GM12874 (cell line): ENCODE measurements around the gene PDSS1.

ENCODE experiments used
- TF ChIP-seq, protein P1 (sequence below): IDR thresholded peaks from 2 replicates; pipeline ENCODE4 v1.5.1; 2011; ENCODE audit warnings: low read depth, mild to moderate bottlenecking, control low read depth, low read length, moderate library complexity; ENCODE audit not compliant: insufficient read depth

The PDSS1 gene

DNA sequence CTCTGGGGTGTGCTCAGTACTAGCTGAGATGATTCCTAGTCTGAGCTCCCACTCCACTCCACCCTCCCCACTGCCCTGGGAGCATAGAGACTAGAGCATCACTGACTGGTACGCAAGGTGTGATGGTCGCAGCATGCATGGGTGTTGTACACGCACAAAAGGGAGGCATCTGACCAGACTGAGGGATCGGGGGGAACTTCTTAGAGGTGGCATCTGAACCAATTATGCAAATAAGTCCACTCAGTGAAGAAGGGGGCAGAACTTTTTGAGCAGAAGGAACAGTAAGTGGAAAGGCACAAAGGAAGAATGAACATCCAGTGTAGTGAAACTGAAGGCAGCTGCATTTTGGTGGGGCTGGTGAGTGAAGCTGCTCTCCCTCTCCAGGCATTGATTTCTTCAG is 25.5 kb downstream of the PDSS1 start:
- TF ChIP-seq, protein P1, sequence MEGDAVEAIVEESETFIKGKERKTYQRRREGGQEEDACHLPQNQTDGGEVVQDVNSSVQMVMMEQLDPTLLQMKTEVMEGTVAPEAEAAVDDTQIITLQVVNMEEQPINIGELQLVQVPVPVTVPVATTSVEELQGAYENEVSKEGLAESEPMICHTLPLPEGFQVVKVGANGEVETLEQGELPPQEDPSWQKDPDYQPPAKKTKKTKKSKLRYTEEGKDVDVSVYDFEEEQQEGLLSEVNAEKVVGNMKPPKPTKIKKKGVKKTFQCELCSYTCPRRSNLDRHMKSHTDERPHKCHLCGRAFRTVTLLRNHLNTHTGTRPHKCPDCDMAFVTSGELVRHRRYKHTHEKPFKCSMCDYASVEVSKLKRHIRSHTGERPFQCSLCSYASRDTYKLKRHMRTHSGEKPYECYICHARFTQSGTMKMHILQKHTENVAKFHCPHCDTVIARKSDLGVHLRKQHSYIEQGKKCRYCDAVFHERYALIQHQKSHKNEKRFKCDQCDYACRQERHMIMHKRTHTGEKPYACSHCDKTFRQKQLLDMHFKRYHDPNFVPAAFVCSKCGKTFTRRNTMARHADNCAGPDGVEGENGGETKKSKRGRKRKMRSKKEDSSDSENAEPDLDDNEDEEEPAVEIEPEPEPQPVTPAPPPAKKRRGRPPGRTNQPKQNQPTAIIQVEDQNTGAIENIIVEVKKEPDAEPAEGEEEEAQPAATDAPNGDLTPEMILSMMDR, result no peak

DNA sequence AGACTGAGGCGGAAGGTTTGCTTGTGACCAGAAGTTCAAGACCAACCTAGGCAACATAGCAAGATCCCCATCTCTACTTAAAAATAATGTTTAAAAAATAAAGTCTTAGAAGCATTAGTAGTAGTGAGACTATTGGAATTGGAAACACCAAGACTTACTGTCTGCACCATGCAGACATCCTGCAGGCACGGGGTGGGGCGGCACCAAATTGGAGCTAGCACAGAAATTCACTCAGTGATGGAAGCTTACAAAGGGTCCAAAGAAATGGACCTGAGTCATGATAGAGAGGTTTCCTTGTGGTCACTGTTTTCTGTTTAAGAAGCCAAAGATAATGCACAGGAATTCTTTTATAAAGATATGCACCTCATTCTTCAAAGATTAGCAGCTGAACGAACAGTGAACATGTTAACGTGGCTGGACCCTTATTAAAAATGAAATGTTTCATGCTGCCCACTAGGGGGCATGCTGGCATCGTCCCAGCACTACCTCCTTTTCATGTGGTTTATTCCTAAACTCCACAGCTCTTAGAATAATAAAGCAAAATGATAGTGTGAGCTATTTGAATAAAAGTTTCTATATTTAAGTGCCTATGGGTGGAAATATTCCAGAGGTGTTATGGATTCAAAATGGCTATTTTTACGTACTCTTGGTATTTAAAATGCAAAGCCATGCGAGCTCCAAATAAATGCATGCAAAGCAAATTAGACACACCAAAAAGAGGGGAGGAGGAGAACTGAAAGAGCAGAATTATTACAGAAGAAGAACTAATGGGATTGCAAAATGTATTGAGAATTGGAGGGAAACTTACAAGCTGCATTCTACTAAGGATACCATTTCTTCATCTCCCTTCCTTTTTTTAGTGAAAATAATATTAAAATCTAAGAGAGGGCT is 28.6 kb downstream of the PDSS1 start:
- TF ChIP-seq, protein P1, result peak; percentile 60; the same call in 1 of the 2 replicates

DNA sequence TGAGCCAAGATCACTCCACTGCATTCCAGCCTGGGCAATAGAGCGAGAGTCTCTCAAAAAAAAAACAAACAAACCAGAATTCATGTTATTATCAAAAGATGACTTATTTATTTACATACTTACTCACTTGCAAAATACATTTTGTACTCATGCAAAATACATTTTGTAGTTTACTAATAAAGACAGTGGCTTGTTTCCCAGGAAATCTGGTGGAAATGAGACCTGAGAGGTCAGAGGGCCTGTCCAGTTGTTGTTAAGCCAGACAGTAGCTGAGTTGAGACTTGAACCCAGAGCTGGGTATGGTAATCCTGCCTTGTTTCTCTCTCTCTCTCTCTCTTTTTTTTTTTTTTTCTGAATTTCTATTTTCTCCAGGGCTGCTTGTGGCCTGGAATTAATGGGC is 29.5 kb downstream of the PDSS1 start:
- TF ChIP-seq, protein P1, result no peak

DNA sequence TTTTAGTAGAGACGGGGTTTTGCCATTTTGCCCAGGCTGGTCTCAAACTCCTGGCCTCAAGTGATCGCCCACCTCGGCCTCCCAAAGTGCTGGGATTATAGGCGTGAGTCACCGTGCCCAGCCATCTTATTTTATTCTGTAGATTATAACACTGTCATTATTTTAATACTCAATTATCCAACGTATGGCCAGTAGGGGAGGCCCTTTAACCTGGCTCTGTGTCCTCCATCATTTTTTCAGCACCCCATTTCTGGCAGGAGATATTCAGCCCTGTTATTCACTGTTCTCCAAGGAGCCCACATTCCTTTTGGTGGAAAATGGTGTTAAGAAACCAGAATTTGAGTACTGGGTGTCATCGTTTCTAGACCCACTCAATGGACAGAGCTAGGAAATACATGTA is 31.5 kb downstream of the PDSS1 start:
- TF ChIP-seq, protein P1, result no peak

DNA sequence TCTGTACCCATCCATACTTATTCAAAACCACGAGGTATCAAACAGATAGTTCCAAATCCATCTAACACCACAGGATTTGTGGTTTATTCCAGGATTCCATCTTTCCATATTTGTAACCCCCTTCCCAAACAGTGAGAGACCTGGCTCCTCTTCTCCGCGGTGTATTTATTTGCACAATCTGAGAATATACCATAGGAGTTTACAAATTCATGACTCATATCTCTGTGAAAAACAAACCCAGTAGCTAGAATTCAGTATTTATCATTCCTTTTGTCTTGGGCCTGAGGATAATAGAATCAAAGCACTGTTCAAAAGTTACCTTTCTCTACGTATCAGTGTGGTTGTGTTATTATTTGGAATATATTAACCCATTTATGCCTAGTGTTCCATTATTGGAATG is 31.9 kb downstream of the PDSS1 start:
- TF ChIP-seq, protein P1, result no peak

DNA sequence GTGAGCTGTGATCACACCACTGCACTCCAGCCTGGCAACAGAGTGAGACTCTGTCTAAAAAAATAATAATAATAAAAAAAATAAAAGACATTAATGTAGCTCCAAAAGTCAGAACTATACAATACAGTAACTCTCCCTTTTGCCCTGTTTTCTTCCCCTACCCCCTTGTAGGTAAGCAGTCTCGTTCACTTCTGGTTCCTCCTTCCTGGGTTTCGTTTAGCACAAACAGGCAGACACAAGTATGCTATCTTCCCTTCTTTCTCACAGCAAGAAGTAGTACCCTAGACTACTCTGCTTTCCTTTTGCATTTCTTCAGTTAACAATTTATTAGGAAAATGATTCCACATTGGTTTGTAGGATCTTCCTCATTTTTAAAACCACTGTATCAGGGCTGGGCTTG is 33.1 kb downstream of the PDSS1 start:
- TF ChIP-seq, protein P1, result no peak

DNA sequence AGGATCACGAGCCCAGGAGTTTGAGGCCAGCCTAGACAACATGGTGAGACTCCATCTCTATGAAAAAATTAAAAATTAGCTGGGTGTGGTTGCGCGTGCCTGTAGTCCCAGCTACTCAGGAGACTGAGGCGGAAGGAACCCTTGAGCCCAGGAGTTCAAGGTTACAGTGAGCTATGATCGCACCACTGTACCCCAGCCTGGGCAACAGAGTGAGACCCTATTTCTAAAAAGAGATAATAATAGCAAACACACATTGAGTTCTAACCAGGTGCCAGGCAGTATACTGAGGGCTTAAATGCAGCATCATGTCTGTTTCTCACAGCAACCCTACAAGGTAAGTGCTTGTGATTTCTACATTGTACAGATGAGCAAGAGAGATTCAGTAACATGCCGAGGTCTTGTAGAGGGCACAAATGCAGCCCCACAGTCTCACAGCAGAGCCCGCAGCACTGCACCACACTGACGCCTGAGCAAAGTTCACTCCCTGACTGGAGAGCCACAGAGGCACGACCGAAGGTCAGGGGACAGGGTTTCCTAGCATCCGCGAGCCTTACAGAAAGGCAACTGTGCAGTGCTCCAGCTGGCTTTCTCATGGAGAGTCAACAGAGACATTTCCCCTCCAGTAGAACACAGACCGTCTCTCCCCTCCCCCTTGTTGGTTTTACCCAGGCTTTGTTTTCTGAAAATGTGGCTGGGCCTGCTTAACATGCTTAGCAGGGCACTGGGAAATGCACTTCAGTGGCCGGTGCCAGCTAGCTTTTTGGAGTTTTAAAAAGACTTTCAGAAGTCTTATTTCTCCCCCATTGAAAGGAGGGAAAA is 36.5 kb downstream of the PDSS1 start:
- TF ChIP-seq, protein P1, result no peak
